Measurements from ENCODE around the gene ZNF43.
"Not testable (repeated sequence)": the region's sequence is repeated elsewhere in the genome, so short reads cannot be mapped to it uniquely, and the experiment has no call there.

DNA sequence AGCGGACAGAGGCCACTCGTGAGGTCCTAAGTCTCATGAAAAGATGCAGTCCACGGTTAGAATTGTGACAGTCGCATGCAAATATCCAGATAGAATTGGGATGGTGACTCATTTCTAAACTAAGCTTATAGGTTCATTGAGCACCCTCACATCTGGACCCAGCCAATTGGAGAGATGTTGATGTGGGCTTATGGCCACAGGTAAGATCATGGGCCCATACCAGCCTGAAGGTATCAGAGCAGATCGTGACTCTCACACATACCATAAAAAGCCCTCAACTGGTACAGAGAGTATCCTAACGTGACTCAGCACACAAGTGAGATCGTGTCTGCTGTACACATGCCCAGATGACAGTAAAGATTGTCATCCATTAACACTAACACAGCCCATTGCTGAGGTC is 40.6 kb upstream of the ZNF43 start:
- TF ChIP-seq, protein P1, sequence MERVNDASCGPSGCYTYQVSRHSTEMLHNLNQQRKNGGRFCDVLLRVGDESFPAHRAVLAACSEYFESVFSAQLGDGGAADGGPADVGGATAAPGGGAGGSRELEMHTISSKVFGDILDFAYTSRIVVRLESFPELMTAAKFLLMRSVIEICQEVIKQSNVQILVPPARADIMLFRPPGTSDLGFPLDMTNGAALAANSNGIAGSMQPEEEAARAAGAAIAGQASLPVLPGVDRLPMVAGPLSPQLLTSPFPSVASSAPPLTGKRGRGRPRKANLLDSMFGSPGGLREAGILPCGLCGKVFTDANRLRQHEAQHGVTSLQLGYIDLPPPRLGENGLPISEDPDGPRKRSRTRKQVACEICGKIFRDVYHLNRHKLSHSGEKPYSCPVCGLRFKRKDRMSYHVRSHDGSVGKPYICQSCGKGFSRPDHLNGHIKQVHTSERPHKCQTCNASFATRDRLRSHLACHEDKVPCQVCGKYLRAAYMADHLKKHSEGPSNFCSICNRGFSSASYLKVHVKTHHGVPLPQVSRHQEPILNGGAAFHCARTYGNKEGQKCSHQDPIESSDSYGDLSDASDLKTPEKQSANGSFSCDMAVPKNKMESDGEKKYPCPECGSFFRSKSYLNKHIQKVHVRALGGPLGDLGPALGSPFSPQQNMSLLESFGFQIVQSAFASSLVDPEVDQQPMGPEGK (CRISPR knock-in tag; IDR thresholded peaks at IDR 0.05; ENCODE audit: borderline replicate concordance) = not testable (repeated sequence)
- not testable (repeated sequence) for TF ChIP-seq TCF4 (CRISPR knock-in tag; IDR thresholded peaks at IDR 0.05; ENCODE audit: borderline replicate concordance); PPARA (CRISPR knock-in tag; IDR thresholded peaks at IDR 0.05; ENCODE audit: borderline replicate concordance); ZFP3 (CRISPR knock-in tag; IDR thresholded peaks at IDR 0.05); OSR1 (CRISPR knock-in tag; IDR thresholded peaks at IDR 0.05); ISL1 (CRISPR knock-in tag; IDR thresholded peaks at IDR 0.05); SNAI2 (CRISPR knock-in tag; IDR thresholded peaks at IDR 0.05); ZC3H10 (CRISPR knock-in tag; IDR thresholded peaks at IDR 0.05); RARB (CRISPR knock-in tag; IDR thresholded peaks at IDR 0.05); ARNTL (CRISPR knock-in tag; IDR thresholded peaks at IDR 0.05; ENCODE audit: borderline replicate concordance, low read depth); GLIS3 (CRISPR knock-in tag; IDR thresholded peaks at IDR 0.05); BACH2 (CRISPR knock-in tag; IDR thresholded peaks at IDR 0.05; ENCODE audit: borderline replicate concordance)
- TF ChIP-seq, protein P2, sequence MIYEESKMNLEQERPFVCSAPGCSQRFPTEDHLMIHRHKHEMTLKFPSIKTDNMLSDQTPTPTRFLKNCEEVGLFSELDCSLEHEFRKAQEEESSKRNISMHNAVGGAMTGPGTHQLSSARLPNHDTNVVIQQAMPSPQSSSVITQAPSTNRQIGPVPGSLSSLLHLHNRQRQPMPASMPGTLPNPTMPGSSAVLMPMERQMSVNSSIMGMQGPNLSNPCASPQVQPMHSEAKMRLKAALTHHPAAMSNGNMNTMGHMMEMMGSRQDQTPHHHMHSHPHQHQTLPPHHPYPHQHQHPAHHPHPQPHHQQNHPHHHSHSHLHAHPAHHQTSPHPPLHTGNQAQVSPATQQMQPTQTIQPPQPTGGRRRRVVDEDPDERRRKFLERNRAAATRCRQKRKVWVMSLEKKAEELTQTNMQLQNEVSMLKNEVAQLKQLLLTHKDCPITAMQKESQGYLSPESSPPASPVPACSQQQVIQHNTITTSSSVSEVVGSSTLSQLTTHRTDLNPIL (CRISPR knock-in tag; IDR thresholded peaks at IDR 0.05; ENCODE audit: low read depth) = not testable (repeated sequence)

All from SK-N-SH treated with all-trans-retinoic acid at 6 μM for 48 hours (cell line).